ENCODE results near the gene DHRS7.

GRCh38 chr14:60178820-60179219, 13.6 kb upstream of the DHRS7 start:
- TF ChIP-seq TARDBP (IDR thresholded peaks at IDR 0.05) (no peak), FOXM1 (IDR thresholded peaks at IDR 0.05; ENCODE audit: borderline replicate concordance) (no peak), SP1 (IDR thresholded peaks at IDR 0.05) (no peak), LEF1 (IDR thresholded peaks at IDR 0.05; ENCODE audit: borderline replicate concordance) (no peak), ARNT (IDR thresholded peaks at IDR 0.05) (no peak), BHLHE40 (IDR thresholded peaks at IDR 0.05; ENCODE audit: borderline replicate concordance) (no peak), FOXK2 (IDR thresholded peaks at IDR 0.05) (no peak), ELF4 (IDR thresholded peaks at IDR 0.05) (no peak), HDGF (IDR thresholded peaks at IDR 0.05; ENCODE audit: borderline replicate concordance) (no peak), SUZ12 (IDR thresholded peaks at IDR 0.05) (no peak), NFRKB (IDR thresholded peaks at IDR 0.05) (no peak), CTBP1 (IDR thresholded peaks at IDR 0.05; ENCODE audit: borderline replicate concordance) (no peak), FOXA1 (IDR thresholded peaks at IDR 0.05) (no peak)
- TF ChIP-seq, protein P1, sequence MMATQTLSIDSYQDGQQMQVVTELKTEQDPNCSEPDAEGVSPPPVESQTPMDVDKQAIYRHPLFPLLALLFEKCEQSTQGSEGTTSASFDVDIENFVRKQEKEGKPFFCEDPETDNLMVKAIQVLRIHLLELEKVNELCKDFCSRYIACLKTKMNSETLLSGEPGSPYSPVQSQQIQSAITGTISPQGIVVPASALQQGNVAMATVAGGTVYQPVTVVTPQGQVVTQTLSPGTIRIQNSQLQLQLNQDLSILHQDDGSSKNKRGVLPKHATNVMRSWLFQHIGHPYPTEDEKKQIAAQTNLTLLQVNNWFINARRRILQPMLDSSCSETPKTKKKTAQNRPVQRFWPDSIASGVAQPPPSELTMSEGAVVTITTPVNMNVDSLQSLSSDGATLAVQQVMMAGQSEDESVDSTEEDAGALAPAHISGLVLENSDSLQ (IDR thresholded peaks at IDR 0.05): no peak

All from HEK293T (cell line).